HepG2 (cell line): Measurements from ENCODE around the gene B3GALNT2. TPM values are rescaled to one million over a fixed set of nuclear protein-coding genes. Genes with fewer than 3 reads are reported as not detected.

Experiments
- ARID5B ChIP-seq: IDR thresholded peaks from 2 replicates; pipeline ENCODE4 v1.4.0; 2020; ENCODE audit warnings: mild to moderate bottlenecking, missing genetic modification reagents
- CREB3 ChIP-seq: sonication (generic); formaldehyde crosslinking; IDR thresholded peaks from 2 replicates; pipeline ENCODE4 v1.5.0; 2020; ENCODE audit warnings: missing genetic modification reagents
- CREM ChIP-seq, 2 experiments: sonication (generic) in 1 of 2; formaldehyde crosslinking in 1 of 2; IDR thresholded peaks; 2 replicates each; pipeline versions ENCODE4 v1.4.0 to v1.6.1; 2016 to 2020; ENCODE audit warnings: antibody characterized with exemption in 1 of 2, mild to moderate bottlenecking in 1 of 2, missing genetic modification reagents in 1 of 2
- E2F5 ChIP-seq: sonication (generic); formaldehyde crosslinking; conservative IDR thresholded peaks from 2 replicates; pipeline ENCODE4 v1.4.0; 2020; ENCODE audit warnings: missing genetic modification reagents
- FOSL2 ChIP-seq: sonication (generic); formaldehyde crosslinking; IDR thresholded peaks from 2 replicates; pipeline ENCODE4 v1.4.0; 2020; ENCODE audit warnings: missing genetic modification reagents
- FOXK1 ChIP-seq: sonication (generic); formaldehyde crosslinking; IDR thresholded peaks from 2 replicates; pipeline ENCODE4 v1.4.0; 2020; ENCODE audit warnings: low read depth, missing genetic modification reagents, borderline replicate concordance
- FOXP1 ChIP-seq, 2 experiments: fragments of 450-650 bp in 1 of 2; IDR thresholded peaks; 2 replicates each; pipeline ENCODE4 v1.6.1; 2017 to 2018; ENCODE audit warnings: antibody characterized with exemption in 1 of 2
- IKZF5 ChIP-seq: IDR thresholded peaks from 2 replicates; pipeline ENCODE4 v1.6.1; 2018; ENCODE audit warnings: missing genetic modification reagents, mild to moderate bottlenecking, missing compliant biosample characterization
- NR2F6 ChIP-seq, 2 experiments: IDR thresholded peaks; 2 replicates each; pipeline ENCODE4 v1.6.1; 2016; ENCODE audit warnings: antibody characterized with exemption in 1 of 2, mild to moderate bottlenecking in 1 of 2
- PAX8 ChIP-seq: sonication (generic); formaldehyde crosslinking; IDR thresholded peaks from 2 replicates; pipeline ENCODE4 v1.8.0; 2022; ENCODE audit warnings: mild to moderate bottlenecking, missing genetic modification reagents, borderline replicate concordance
- PCBP2 ChIP-seq: fragments of 200-400 bp; formaldehyde crosslinking; optimal IDR thresholded peaks from 2 replicates; pipeline ENCODE3; 2018; ENCODE audit warnings: low read length, low read depth; ENCODE audit not compliant: poor library complexity, severe bottlenecking
- PLRG1 ChIP-seq: fragments of 450-650 bp; conservative IDR thresholded peaks from 2 replicates; pipeline ENCODE4 v1.6.1; 2016
- TBX2 ChIP-seq: sonication (generic); formaldehyde crosslinking; IDR thresholded peaks from 2 replicates; pipeline ENCODE4 v1.5.0; 2020; ENCODE audit warnings: missing genetic modification reagents, mild to moderate bottlenecking, borderline replicate concordance
- THAP11 ChIP-seq: IDR thresholded peaks from 2 replicates; pipeline ENCODE4 v1.6.1; 2016; ENCODE audit warnings: missing biosample characterization, missing genetic modification reagents
- ZGPAT ChIP-seq: IDR thresholded peaks from 2 replicates; pipeline ENCODE4 v1.6.1; 2016; ENCODE audit warnings: mild to moderate bottlenecking
- ZNF329 ChIP-seq: sonication (generic); formaldehyde crosslinking; IDR thresholded peaks from 2 replicates; pipeline ENCODE4 v1.9.0; 2021; ENCODE audit warnings: low read depth, mild to moderate bottlenecking, missing genetic modification reagents
- ZNF451 ChIP-seq: sonication (generic); formaldehyde crosslinking; IDR thresholded peaks from 2 replicates; pipeline ENCODE4 v1.5.0; 2020; ENCODE audit warnings: mild to moderate bottlenecking, missing genetic modification reagents
- ZNF496 ChIP-seq: sonication (generic); formaldehyde crosslinking; IDR thresholded peaks from 2 replicates; pipeline ENCODE4 v1.8.1; 2023; ENCODE audit warnings: mild to moderate bottlenecking, moderate library complexity, missing genetic modification reagents; ENCODE audit not compliant: insufficient replicate concordance
- ZNF501 ChIP-seq: sonication (generic); formaldehyde crosslinking; IDR thresholded peaks from 2 replicates; pipeline ENCODE4 v1.5.1; 2020; ENCODE audit warnings: mild to moderate bottlenecking, moderate library complexity, missing genetic modification reagents
- polyA plus RNA-seq, 8 experiments: library from polyadenylated mRNA; depleted of rRNA in 3 of 8; stranded (reverse) in 7 of 8; unstranded in 1 of 8; fragments of >200 nt; fragmentation: Illumina TruSeq in 4 of 8; extraction: Trizol in 4 of 8; gene quantifications; 2 replicates each; pipeline versions ENCODE4 v1.2.1 to v1.2.3, GENCODE V29; 2011 to 2016; ENCODE audit warnings: low read depth in 4 of 8, missing spikeins in 1 of 8, mixed read lengths in 1 of 8; ENCODE audit not compliant: insufficient read depth in 1 of 8
- total RNA-seq, 5 experiments: library from RNA; depleted of rRNA; stranded (reverse); fragments of >200 nt; fragmentation: Illumina TruSeq; extraction: Trizol; gene quantifications; 2 replicates each; pipeline ENCODE4 v1.2.3, GENCODE V29; 2016; ENCODE audit warnings: low read depth in 1 of 5

Gene B3GALNT2
- total and polyA plus RNA-seq, 2 of the 13 experiments (the other 11 are each of a cell fraction or from before 2014, with no cell fraction given) = 16.5 to 28.9 TPM

GRCh38 chr1:235402457-235403200, 101.6 kb downstream of the B3GALNT2 start (continued):
- TF ChIP-seq ARID5B (CRISPR knock-in tag) = peak; percentile 63
- peak; percentile 49; the same call in 1 of the 2 replicates for TF ChIP-seq ZGPAT
- TF ChIP-seq FOXK1 = 0 out of 2 replicates have a peak, but pooled peaks have one; percentile 17
- no peak for TF ChIP-seq CREB3 (CRISPR knock-in tag)
- TF ChIP-seq ZNF329 (CRISPR knock-in tag) = no peak
- peak; percentile 76 for TF ChIP-seq FOXP1 (IDR thresholded peaks at IDR 0.05)
- TF ChIP-seq FOXP1 (CRISPR knock-in tag; IDR thresholded peaks at IDR 0.05) = peak; percentile 91
- TF ChIP-seq TBX2 (CRISPR knock-in tag) = peak; percentile 41; the same call in 1 of the 2 replicates
- TF ChIP-seq THAP11 (CRISPR knock-in tag) = no peak
- TF ChIP-seq IKZF5 (CRISPR knock-in tag) = peak; percentile 70
- no peak for TF ChIP-seq PCBP2
- no peak for TF ChIP-seq PAX8 (CRISPR knock-in tag)
- TF ChIP-seq NR2F6 (IDR thresholded peaks at IDR 0.05) = 0 out of 2 replicates have a peak, but pooled peaks have one; percentile 8
- TF ChIP-seq NR2F6 (CRISPR knock-in tag; IDR thresholded peaks at IDR 0.05) = no peak
- no peak for TF ChIP-seq E2F5 (CRISPR knock-in tag)
- TF ChIP-seq ZNF501 (CRISPR knock-in tag) = peak; percentile 8; the same call in 1 of the 2 replicates
- peak; percentile 22; the same call in 1 of the 2 replicates for TF ChIP-seq CREM (IDR thresholded peaks at IDR 0.05)
- TF ChIP-seq CREM (CRISPR knock-in tag; IDR thresholded peaks at IDR 0.05) = no peak
- no peak for TF ChIP-seq ZNF451
- TF ChIP-seq PLRG1 = no peak
- TF ChIP-seq FOSL2 (CRISPR knock-in tag) = peak; percentile 95
- no peak for TF ChIP-seq ZNF496 (CRISPR knock-in tag)
